Neuronal stem cell (in vitro differentiated cells): Measurements from ENCODE around the gene AHDC1.
"Not testable (repeated sequence)": the region's sequence is repeated elsewhere in the genome, so short reads cannot be mapped to it uniquely, and the experiment has no call there.

ENCODE experiments used
- DNase-seq: peaks from one replicate; pipeline ENCODE4 v3.0.0-alpha.2; 2013; ENCODE audit warnings: low spot score
- H2AFZ ChIP-seq: one replicate; pipeline ENCODE4 v1.6.1; 2013; ENCODE audit warnings: mild to moderate bottlenecking, low read length, inconsistent platforms
- H2AK5ac ChIP-seq: 2 replicates; pipeline ENCODE4 v1.6.1; 2013; ENCODE audit warnings: low read depth, mild to moderate bottlenecking, inconsistent platforms, low read length, moderate library complexity, mixed read lengths
- H2BK120ac ChIP-seq: 2 replicates; pipeline ENCODE4 v1.6.1; 2013; ENCODE audit warnings: low read depth, mild to moderate bottlenecking, inconsistent platforms, low read length, moderate library complexity, mixed read lengths
- H2BK12ac ChIP-seq: one replicate; pipeline ENCODE4 v1.6.1; 2013; ENCODE audit warnings: low read length, inconsistent platforms
- H2BK15ac ChIP-seq: 2 replicates; pipeline ENCODE4 v1.6.1; 2013; ENCODE audit warnings: mild to moderate bottlenecking, low read length, inconsistent platforms, mixed read lengths
- H2BK5ac ChIP-seq: one replicate; pipeline ENCODE4 v1.6.1; 2013; ENCODE audit warnings: inconsistent platforms, mild to moderate bottlenecking, low read length, moderate library complexity
- H3K14ac ChIP-seq: one replicate; pipeline ENCODE4 v1.6.1; 2013; ENCODE audit warnings: low read length, inconsistent platforms
- H3K18ac ChIP-seq: 2 replicates; pipeline ENCODE4 v1.6.1; 2013; ENCODE audit warnings: low read length, inconsistent platforms
- H3K23ac ChIP-seq: 2 replicates; pipeline ENCODE4 v1.6.1; 2013; ENCODE audit warnings: low read depth, mild to moderate bottlenecking, mixed read lengths, low read length, inconsistent platforms; ENCODE audit not compliant: poor library complexity
- H3K27ac ChIP-seq: replicated peaks from 3 replicates; pipeline ENCODE4 v1.5.1; 2013; ENCODE audit warnings: low read length, inconsistent platforms
- H3K27me3 ChIP-seq, 3 experiments: 2 replicates each; pipeline ENCODE4 v1.6.1; 2013; ENCODE audit warnings: low read length in 3 of 3, mild to moderate bottlenecking in 2 of 3, inconsistent platforms in 1 of 3, low read depth in 1 of 3, mixed read lengths in 1 of 3, moderate library complexity in 1 of 3; ENCODE audit not compliant: control insufficient read depth in 3 of 3, insufficient read depth in 3 of 3
- H3K36me3 ChIP-seq, 2 donors: replicated peaks in 1 of 2; 2 replicates each; pipeline ENCODE4 v1.6.1; 2013; ENCODE audit warnings: low read length in 2 of 2; ENCODE audit not compliant: control insufficient read depth in 2 of 2, insufficient read depth in 2 of 2
- H3K4ac ChIP-seq: 2 replicates; pipeline ENCODE4 v1.6.1; 2013; ENCODE audit warnings: inconsistent platforms, mild to moderate bottlenecking, low read length, moderate library complexity
- H3K4me1 ChIP-seq, 2 donors: 1 replicate in 1 of 2; 2 replicates in 1 of 2; pipeline ENCODE4 v1.6.1; 2013; ENCODE audit warnings: low read length in 2 of 2, low read depth in 1 of 2; ENCODE audit not compliant: control insufficient read depth in 2 of 2, insufficient read depth in 1 of 2
- H3K4me2 ChIP-seq: one replicate; pipeline ENCODE4 v1.6.1; 2013; ENCODE audit warnings: mild to moderate bottlenecking, low read length, inconsistent platforms; ENCODE audit not compliant: insufficient read depth, poor library complexity, severe bottlenecking
- H3K4me3 ChIP-seq, 2 donors: 2 replicates each; pipeline ENCODE4 v1.5.1; 2013; ENCODE audit warnings: low read length in 2 of 2, mild to moderate bottlenecking in 2 of 2, inconsistent platforms in 1 of 2, moderate library complexity in 1 of 2
- H3K79me1 ChIP-seq: one replicate; pipeline ENCODE4 v1.6.1; 2013; ENCODE audit warnings: low read depth, mild to moderate bottlenecking, inconsistent platforms, low read length, moderate library complexity
- H3K9ac ChIP-seq: one replicate; pipeline ENCODE4 v1.6.1; 2013; ENCODE audit warnings: mild to moderate bottlenecking, low read depth, low read length, inconsistent platforms; ENCODE audit not compliant: poor library complexity
- H3K9me3 ChIP-seq, 2 donors: replicated peaks in 1 of 2; 2 replicates each; pipeline versions ENCODE3 to v1.6.1; 2013; ENCODE audit warnings: low read length in 2 of 2, mild to moderate bottlenecking in 2 of 2, inconsistent platforms in 1 of 2, low read depth in 1 of 2, mixed read lengths in 1 of 2, moderate library complexity in 1 of 2; ENCODE audit not compliant: control insufficient read depth in 2 of 2, insufficient read depth in 1 of 2
- H4K8ac ChIP-seq: one replicate; pipeline ENCODE4 v1.6.1; 2013; ENCODE audit warnings: low read depth, mild to moderate bottlenecking, inconsistent platforms, low read length, moderate library complexity
- H4K91ac ChIP-seq: one replicate; pipeline ENCODE4 v1.6.1; 2013; ENCODE audit warnings: low read length, low read depth, mild to moderate bottlenecking, inconsistent platforms; ENCODE audit not compliant: poor library complexity
- WGBS, 2 donors: extraction: QIAGEN DNeasy Blood & Tissue Kit; methylation state at CpG; one replicate each; pipeline ENCODE4 v1.1.7; 2013; ENCODE audit warnings: missing lambda C conversion rate in 2 of 2, mixed read lengths in 1 of 2; ENCODE audit not compliant: insufficient read length in 2 of 2, insufficient replicate concordance in 1 of 2; ENCODE audit errors: extremely low coverage in 2 of 2; 5-methylcytosine and 5-hydroxymethylcytosine counted together

The AHDC1 gene

GRCh38 chr1:27503033-27503432 is 100.9 kb downstream of the AHDC1 start:
- Histone ChIP-seq H3K4me1 (peaks cover 16 to 18% of the 10 kb centered on the region in 2 donors), H3K4me3 (no peak overlapping the region), H3K27ac (no peak overlapping the region), H3K4ac (no peak overlapping the region), H2BK15ac (no peak overlapping the region), H2AK5ac (no peak overlapping the region), H3K23ac (no peak overlapping the region), H3K4me2 (no peak overlapping the region), H3K18ac (no peak overlapping the region), H3K9ac (no peak overlapping the region), H2BK120ac (no peak overlapping the region), H3K79me1 (no peaks in the 10 kb centered on the region), H4K8ac (no peak overlapping the region), H4K91ac (no peak overlapping the region), H2BK5ac (no peak overlapping the region), H3K27me3 (no peaks in the 10 kb centered on the region), H3K14ac (no peak overlapping the region), H3K36me3 (no peaks in the 10 kb centered on the region), H2BK12ac (no peak overlapping the region), H2AFZ (no peak overlapping the region), H3K9me3 (no peaks in the 10 kb centered on the region)
- no CpG with 5 or more reads among the region's 2 CpGs for WGBS, 2 donors
- no peak for DNase-seq

GRCh38 chr1:27501159-27501558 is 102.8 kb downstream of the AHDC1 start:
- H3K18ac ChIP-seq, H3K4me2 ChIP-seq, H3K23ac ChIP-seq, H3K4ac ChIP-seq, H2BK15ac ChIP-seq, H3K14ac ChIP-seq, H3K9me3 ChIP-seq, H3K36me3 ChIP-seq, H3K79me1 ChIP-seq, H2BK120ac ChIP-seq, H3K27ac ChIP-seq, H3K4me3 ChIP-seq, H2BK12ac ChIP-seq, H2AFZ ChIP-seq, H3K9ac ChIP-seq, DNase-seq, H2AK5ac ChIP-seq, H3K27me3 ChIP-seq, H4K91ac ChIP-seq, H2BK5ac ChIP-seq, H4K8ac ChIP-seq: not testable (repeated sequence)
- WGBS, 2 donors, result no CpG with 5 or more reads among the region's 2 CpGs
- peaks cover 26 to 27% of the 10 kb centered on the region in 2 donors for H3K4me1 ChIP-seq

- no peak overlapping the region for H4K8ac ChIP-seq
- no peak overlapping the region for H3K14ac ChIP-seq
- no peaks in the 10 kb centered on the region for H3K79me1 ChIP-seq
- no peak overlapping the region for H3K23ac ChIP-seq
- H2BK15ac ChIP-seq, result peak overlapping the region; percentile 94
- no peak overlapping the region for H3K4me3 ChIP-seq
- no peaks in the 10 kb centered on the region for H3K9me3 ChIP-seq
- DNase-seq, result no peak
- no peak overlapping the region for H2BK12ac ChIP-seq
- H3K4ac ChIP-seq, result no peak overlapping the region
- no peaks in the 10 kb centered on the region for H3K27me3 ChIP-seq
- H2AFZ ChIP-seq, result no peak overlapping the region
- WGBS, 2 donors, result no CpG with 5 or more reads among the region's 2 CpGs
- H3K27ac ChIP-seq, result no peak overlapping the region
- peak overlapping the region; percentile 81 for H2AK5ac ChIP-seq
- H3K9ac ChIP-seq, result no peak overlapping the region
- H3K4me2 ChIP-seq, result no peak overlapping the region
- H2BK5ac ChIP-seq, result no peak overlapping the region
- no peak overlapping the region for H2BK120ac ChIP-seq
- H4K91ac ChIP-seq, result no peak overlapping the region
- H3K4me1 ChIP-seq, result peaks cover 16% of the 10 kb centered on the region in 2 donors
- H3K36me3 ChIP-seq, result no peaks in the 10 kb centered on the region
- H3K18ac ChIP-seq, result no peak overlapping the region
These were observed 104.8 kb downstream of the AHDC1 start for GRCh38 chr1:27499142-27499541.

GRCh38 chr1:27496604-27497155 is 107.3 kb downstream of the AHDC1 start:
- H2BK120ac ChIP-seq, result no peak overlapping the region
- WGBS, 2 donors, result no CpG with 5 or more reads among the region's 8 CpGs
- H3K14ac ChIP-seq, result no peak overlapping the region
- H2BK5ac ChIP-seq, result no peak overlapping the region
- H2AFZ ChIP-seq, result peak overlapping the region; percentile 79
- H3K4ac ChIP-seq, result no peak overlapping the region
- H3K18ac ChIP-seq, result peak overlapping the region; percentile 59
- no peak overlapping the region for H4K8ac ChIP-seq
- H3K79me1 ChIP-seq, result no peaks in the 10 kb centered on the region
- H3K23ac ChIP-seq, result no peak overlapping the region
- DNase-seq, result no peak
- peak overlapping the region; percentile 13 for H3K4me2 ChIP-seq
- H3K36me3 ChIP-seq, result no peaks in the 10 kb centered on the region
- no peak overlapping the region for H2AK5ac ChIP-seq
- no peaks in the 10 kb centered on the region for H3K9me3 ChIP-seq
- H4K91ac ChIP-seq, result no peak overlapping the region
- peak overlapping the region in 1 of 2 donors; percentile 17 for H3K4me3 ChIP-seq
- peaks cover 11 to 16% of the 10 kb centered on the region in 2 donors for H3K4me1 ChIP-seq
- H3K27me3 ChIP-seq, result no peaks in the 10 kb centered on the region
- H3K27ac ChIP-seq, result peak overlapping the region; percentile 52
- H3K9ac ChIP-seq, result no peak overlapping the region
- H2BK15ac ChIP-seq, result no peak overlapping the region
- H2BK12ac ChIP-seq, result no peak overlapping the region
